ENCODE measurements around the gene TMEM270.

DNA sequence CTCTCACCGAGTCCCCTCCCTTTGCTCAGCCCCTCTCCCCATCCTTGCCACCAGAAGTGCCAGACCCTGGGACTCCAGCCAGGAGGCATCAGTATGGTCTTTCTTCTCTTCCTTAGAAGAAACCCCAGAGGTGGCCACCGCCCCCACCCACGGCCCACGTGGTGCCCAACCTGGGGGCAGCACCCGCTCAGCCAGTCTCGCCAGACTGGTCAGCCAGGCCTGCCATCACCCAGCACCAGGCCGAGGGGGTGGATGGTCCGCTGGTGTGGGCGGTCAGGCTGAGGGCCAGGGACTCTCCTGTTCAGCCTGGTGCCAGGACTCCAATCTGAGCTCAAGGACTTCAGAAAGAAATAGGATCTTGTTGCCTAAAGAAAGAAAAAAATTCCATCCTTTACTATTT is 36.0 kb upstream of the TMEM270 start:
- no peak for TF ChIP-seq GATA2 (IDR thresholded peaks at IDR 0.05; ENCODE audit: low read depth, low read length)
- no peak for TF ChIP-seq GATA3 (IDR thresholded peaks at IDR 0.05; ENCODE audit: low read depth, low read length)
